OCI-LY1 (cell line): ENCODE data around the gene CTDNEP1.

Experiments
- CTCF ChIP-seq: fragments of 200-600 bp; sonication (generic), shearing (Covaris generic); IDR thresholded peaks from 2 replicates; pipeline ENCODE4 v1.5.1; 2017; ENCODE audit warnings: mild to moderate bottlenecking, antibody characterized with exemption, low read length, moderate library complexity, mixed read lengths
- EZH2 ChIP-seq: fragments of 200-600 bp; sonication (generic), shearing (Covaris generic); IDR thresholded peaks from 2 replicates; pipeline ENCODE4 v1.8.0; 2017; ENCODE audit warnings: borderline replicate concordance, mixed run types, mild to moderate bottlenecking, antibody characterized with exemption, low read length, moderate library complexity, mixed read lengths

GRCh38 chr17:7203391-7203790 lies 48.1 kb downstream of the CTDNEP1 start:
- TF ChIP-seq CTCF (no peak), EZH2 (no peak)
